ENCODE measurements around the gene COL5A1. TPM values are rescaled to one million over a fixed set of nuclear protein-coding genes. Genes with fewer than 3 reads are reported as not detected.

Gene COL5A1
- total RNA-seq, 1 donor, result 295 TPM

- no peak for DNase-seq (ENCODE audit: low read depth)
Measured at GRCh38 chr9:134847752-134848432, 206.3 kb downstream of the COL5A1 start.

GRCh38 chr9:134848504-134848903 is 206.9 kb downstream of the COL5A1 start:
- peak; percentile 25 for DNase-seq (ENCODE audit: low read depth)
- H3K4me3 ChIP-seq (ENCODE audit: low read depth, low read length), result no peak overlapping the region
- TF ChIP-seq CTCF (IDR thresholded peaks at IDR 0.05; ENCODE audit: insufficient read depth, low read depth, low read length), result no peak

More at GRCh38 chr9:134847752-134848432, 206.3 kb downstream of the COL5A1 start:
- TF ChIP-seq CTCF (IDR thresholded peaks at IDR 0.05; ENCODE audit: insufficient read depth, low read depth, low read length), result no peak
- H3K4me3 ChIP-seq (ENCODE audit: low read depth, low read length), result no peak overlapping the region

GRCh38 chr9:134850611-134851010 is 209.0 kb downstream of the COL5A1 start:
- no peak for TF ChIP-seq CTCF (IDR thresholded peaks at IDR 0.05; ENCODE audit: insufficient read depth, low read depth, low read length)
- H3K4me3 ChIP-seq (ENCODE audit: low read depth, low read length), result no peak overlapping the region
- DNase-seq (ENCODE audit: low read depth), result no peak

- TF ChIP-seq CTCF (IDR thresholded peaks at IDR 0.05; ENCODE audit: insufficient read depth, low read depth, low read length), result no peak
- no peak overlapping the region for H3K4me3 ChIP-seq (ENCODE audit: low read depth, low read length)
- DNase-seq (ENCODE audit: low read depth), result no peak
Measured at GRCh38 chr9:134851020-134851419, 209.4 kb downstream of the COL5A1 start.

- no peak overlapping the region for H3K4me3 ChIP-seq (ENCODE audit: low read depth, low read length)
- DNase-seq (ENCODE audit: low read depth), result no peak
- TF ChIP-seq CTCF (IDR thresholded peaks at IDR 0.05; ENCODE audit: insufficient read depth, low read depth, low read length), result no peak
Measured at GRCh38 chr9:134852906-134853654, 211.5 kb downstream of the COL5A1 start.

- no peak overlapping the region for H3K4me3 ChIP-seq (ENCODE audit: low read depth, low read length)
- no peak for TF ChIP-seq CTCF (IDR thresholded peaks at IDR 0.05; ENCODE audit: insufficient read depth, low read depth, low read length)
- no peak for DNase-seq (ENCODE audit: low read depth)
Measured at GRCh38 chr9:134853893-134854292, 212.3 kb downstream of the COL5A1 start.

Measured in fibroblast of villous mesenchyme (primary cell).